HUES48 (cell line): ENCODE results near the gene ATP5PF.
"Not testable (repeated sequence)": the region's sequence is repeated elsewhere in the genome, so short reads cannot be mapped to it uniquely, and the experiment has no call there.

Experiments
- H3K27ac ChIP-seq: one replicate; pipeline ENCODE4 v1.7.0; 2013; ENCODE audit warnings: low read depth, low read length, inconsistent platforms
- H3K27me3 ChIP-seq: 2 replicates; pipeline ENCODE4 v1.6.1; 2013; ENCODE audit warnings: mild to moderate bottlenecking, low read length; ENCODE audit not compliant: control insufficient read depth, insufficient read depth
- H3K36me3 ChIP-seq: 2 replicates; pipeline ENCODE4 v1.6.1; 2013; ENCODE audit warnings: low read length; ENCODE audit not compliant: control insufficient read depth, insufficient read depth
- H3K4me1 ChIP-seq: 2 replicates; pipeline ENCODE4 v1.6.1; 2013; ENCODE audit warnings: mild to moderate bottlenecking, low read length; ENCODE audit not compliant: control insufficient read depth, insufficient read depth
- H3K4me3 ChIP-seq: 2 replicates; pipeline ENCODE4 v1.5.1; 2013; ENCODE audit warnings: mild to moderate bottlenecking, low read depth, low read length
- H3K9ac ChIP-seq: 2 replicates; pipeline ENCODE4 v1.6.1; 2013; ENCODE audit warnings: mild to moderate bottlenecking, low read depth, low read length, moderate library complexity
- H3K9me3 ChIP-seq: 2 replicates; pipeline ENCODE4 v1.6.1; 2013; ENCODE audit warnings: low read length; ENCODE audit not compliant: control insufficient read depth, insufficient read depth

Gene ATP5PF

GRCh38 chr21:25734904-25735645 lies at the start of gene ATP5PF, which contains the start of gene GABPA:
Gene ATP5PF (minus strand): TSS chr21:25734904. CDS start chr21:25729794, 5,110 bp downstream.
Gene GABPA (plus strand): TSS chr21:25734972. CDS start chr21:25741599, 6,627 bp downstream.
- peaks cover 16% of the 10 kb centered on the region for H3K4me1 ChIP-seq

GRCh38 chr21:25778126-25778875 lies 43.6 kb upstream of the ATP5PF start:
- H3K36me3 ChIP-seq, H3K9ac ChIP-seq, H3K27ac ChIP-seq, H3K4me3 ChIP-seq, H3K9me3 ChIP-seq, H3K4me1 ChIP-seq, H3K27me3 ChIP-seq: not testable (repeated sequence)

More at GRCh38 chr21:25734904-25735645, at the start of gene ATP5PF, which contains the start of gene GABPA:
- Histone ChIP-seq H3K9ac (peak within 1 kb of the TSS; percentile 100), H3K9me3 (no peaks in the 10 kb centered on the region), H3K4me3 (peak within 1 kb of the TSS; percentile 97), H3K27ac (peak within 1 kb of the TSS; percentile 99), H3K27me3 (no peaks in the 10 kb centered on the region), H3K36me3 (peaks cover 2% of the 10 kb centered on the region; the same call in 1 of the 2 replicates)

- no peaks in the 10 kb centered on the region for H3K27me3 ChIP-seq
- no peaks in the 10 kb centered on the region for H3K4me1 ChIP-seq
- H3K9me3 ChIP-seq: no peaks in the 10 kb centered on the region
- H3K36me3 ChIP-seq: no peaks in the 10 kb centered on the region
- no peak overlapping the region for H3K9ac ChIP-seq
- H3K27ac ChIP-seq: no peak overlapping the region
- H3K4me3 ChIP-seq: no peak overlapping the region
Observed at GRCh38 chr21:25776440-25776839, 41.7 kb upstream of the ATP5PF start.

GRCh38 chr21:25772686-25773085 lies 38.0 kb upstream of the ATP5PF start:
- H3K9me3 ChIP-seq: no peaks in the 10 kb centered on the region
- H3K4me3 ChIP-seq: no peak overlapping the region
- H3K36me3 ChIP-seq: peaks cover 4% of the 10 kb centered on the region; the same call in 1 of the 2 replicates
- H3K27ac ChIP-seq: no peak overlapping the region
- no peaks in the 10 kb centered on the region for H3K4me1 ChIP-seq
- H3K9ac ChIP-seq: no peak overlapping the region
- H3K27me3 ChIP-seq: no peaks in the 10 kb centered on the region

- H3K9ac ChIP-seq: no peak overlapping the region
- no peak overlapping the region for H3K4me3 ChIP-seq
- H3K4me1 ChIP-seq: no peaks in the 10 kb centered on the region
- H3K27me3 ChIP-seq: no peaks in the 10 kb centered on the region
- H3K9me3 ChIP-seq: no peaks in the 10 kb centered on the region
- no peak overlapping the region for H3K27ac ChIP-seq
- peaks cover 46% of the 10 kb centered on the region for H3K36me3 ChIP-seq
Observed at GRCh38 chr21:25767921-25768320, 33.2 kb upstream of the ATP5PF start.

GRCh38 chr21:25764065-25764464 lies 29.4 kb upstream of the ATP5PF start:
- Histone ChIP-seq H3K27ac (no peak overlapping the region), H3K4me3 (no peak overlapping the region), H3K9ac (no peak overlapping the region), H3K36me3 (peaks cover 80% of the 10 kb centered on the region), H3K27me3 (no peaks in the 10 kb centered on the region), H3K9me3 (no peaks in the 10 kb centered on the region), H3K4me1 (no peaks in the 10 kb centered on the region)

- Histone ChIP-seq H3K36me3 (peaks cover 94% of the 10 kb centered on the region), H3K9ac (no peak overlapping the region)
Observed at GRCh38 chr21:25760677-25761076, 26.0 kb upstream of the ATP5PF start.

GRCh38 chr21:25760061-25760460 lies 25.4 kb upstream of the ATP5PF start:
- peaks cover 93% of the 10 kb centered on the region for H3K36me3 ChIP-seq

More at GRCh38 chr21:25760677-25761076, 26.0 kb upstream of the ATP5PF start:
- H3K27me3 ChIP-seq: no peaks in the 10 kb centered on the region
- H3K27ac ChIP-seq: no peak overlapping the region
- no peaks in the 10 kb centered on the region for H3K9me3 ChIP-seq
- H3K4me3 ChIP-seq: no peak overlapping the region
- no peaks in the 10 kb centered on the region for H3K4me1 ChIP-seq

GRCh38 chr21:25759573-25759972 lies 24.9 kb upstream of the ATP5PF start:
- Histone ChIP-seq H3K36me3 (peaks cover 89% of the 10 kb centered on the region), H3K9me3 (no peaks in the 10 kb centered on the region), H3K4me1 (no peaks in the 10 kb centered on the region), H3K27me3 (no peaks in the 10 kb centered on the region), H3K9ac (no peak overlapping the region), H3K4me3 (no peak overlapping the region), H3K27ac (no peak overlapping the region)

More at GRCh38 chr21:25760061-25760460, 25.4 kb upstream of the ATP5PF start:
- Histone ChIP-seq H3K9ac (no peak overlapping the region), H3K4me3 (no peak overlapping the region), H3K9me3 (no peaks in the 10 kb centered on the region), H3K27ac (no peak overlapping the region), H3K27me3 (no peaks in the 10 kb centered on the region), H3K4me1 (no peaks in the 10 kb centered on the region)

GRCh38 chr21:25757531-25757930 lies 22.8 kb upstream of the ATP5PF start:
- H3K36me3 ChIP-seq: peaks cover 89% of the 10 kb centered on the region
- no peak overlapping the region for H3K4me3 ChIP-seq
- no peaks in the 10 kb centered on the region for H3K27me3 ChIP-seq
- H3K9ac ChIP-seq: no peak overlapping the region
- no peaks in the 10 kb centered on the region for H3K4me1 ChIP-seq
- H3K9me3 ChIP-seq: no peaks in the 10 kb centered on the region
- H3K27ac ChIP-seq: no peak overlapping the region
